GM12801 (cell line): ENCODE data around the gene ATIC.

Experiments used
- TF ChIP-seq, protein P1 (sequence below): IDR thresholded peaks from one replicate; pipeline ENCODE4 v1.5.1; 2011; ENCODE audit warnings: control low read depth; ENCODE audit not compliant: insufficient read length; ENCODE audit errors: extremely low read depth

Gene ATIC

DNA sequence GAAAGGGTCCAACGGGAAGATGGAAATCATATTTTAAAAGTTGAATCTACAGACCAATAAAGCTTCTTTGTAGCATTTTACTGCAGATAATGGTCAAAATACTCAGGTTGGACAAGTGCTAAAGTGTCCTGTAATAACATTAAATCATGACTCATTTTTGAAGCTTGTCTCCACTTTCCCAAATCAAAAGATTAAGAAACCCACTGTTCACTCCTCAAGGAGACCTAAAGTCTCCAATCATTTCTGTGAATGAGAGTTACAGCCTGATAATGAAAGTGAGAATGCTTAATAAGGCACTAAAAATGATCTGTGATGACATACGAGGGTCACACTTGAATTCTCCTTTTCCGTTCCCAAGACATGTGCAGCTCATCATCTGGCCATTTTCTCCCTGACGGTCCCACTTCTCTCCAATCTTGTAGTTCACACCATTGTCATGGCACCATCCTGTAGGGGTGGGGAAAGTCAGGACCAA, 53.4 kb downstream of the ATIC start:
- TF ChIP-seq, protein P1, sequence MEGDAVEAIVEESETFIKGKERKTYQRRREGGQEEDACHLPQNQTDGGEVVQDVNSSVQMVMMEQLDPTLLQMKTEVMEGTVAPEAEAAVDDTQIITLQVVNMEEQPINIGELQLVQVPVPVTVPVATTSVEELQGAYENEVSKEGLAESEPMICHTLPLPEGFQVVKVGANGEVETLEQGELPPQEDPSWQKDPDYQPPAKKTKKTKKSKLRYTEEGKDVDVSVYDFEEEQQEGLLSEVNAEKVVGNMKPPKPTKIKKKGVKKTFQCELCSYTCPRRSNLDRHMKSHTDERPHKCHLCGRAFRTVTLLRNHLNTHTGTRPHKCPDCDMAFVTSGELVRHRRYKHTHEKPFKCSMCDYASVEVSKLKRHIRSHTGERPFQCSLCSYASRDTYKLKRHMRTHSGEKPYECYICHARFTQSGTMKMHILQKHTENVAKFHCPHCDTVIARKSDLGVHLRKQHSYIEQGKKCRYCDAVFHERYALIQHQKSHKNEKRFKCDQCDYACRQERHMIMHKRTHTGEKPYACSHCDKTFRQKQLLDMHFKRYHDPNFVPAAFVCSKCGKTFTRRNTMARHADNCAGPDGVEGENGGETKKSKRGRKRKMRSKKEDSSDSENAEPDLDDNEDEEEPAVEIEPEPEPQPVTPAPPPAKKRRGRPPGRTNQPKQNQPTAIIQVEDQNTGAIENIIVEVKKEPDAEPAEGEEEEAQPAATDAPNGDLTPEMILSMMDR: no peak

DNA sequence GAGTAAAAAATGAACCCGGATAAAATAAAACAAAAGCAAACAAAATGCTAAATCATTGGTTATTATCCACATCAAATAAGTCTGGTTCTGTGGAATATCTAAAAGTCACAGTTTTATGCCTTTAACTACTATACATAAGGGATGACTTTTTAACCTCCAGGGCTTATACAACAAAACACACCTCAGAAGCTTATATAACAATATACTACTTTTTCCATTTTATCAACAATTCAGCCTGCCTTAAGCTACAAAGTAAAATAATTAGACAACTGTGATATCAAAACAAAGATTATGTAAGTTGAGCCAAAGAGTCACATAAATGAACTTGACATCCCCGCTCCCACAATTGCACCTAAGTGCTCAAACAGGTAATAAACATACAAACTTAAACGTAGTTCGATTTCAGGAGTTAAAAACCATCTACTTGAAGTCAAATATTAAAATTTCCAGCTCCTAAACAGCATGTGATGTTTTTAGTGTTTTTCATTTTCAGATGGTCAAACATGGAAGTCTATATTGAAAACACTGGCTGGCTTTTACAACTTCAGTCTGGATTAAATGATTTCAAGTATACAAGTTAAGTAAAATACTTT, 54.7 kb downstream of the ATIC start:
- TF ChIP-seq, protein P1: no peak

DNA sequence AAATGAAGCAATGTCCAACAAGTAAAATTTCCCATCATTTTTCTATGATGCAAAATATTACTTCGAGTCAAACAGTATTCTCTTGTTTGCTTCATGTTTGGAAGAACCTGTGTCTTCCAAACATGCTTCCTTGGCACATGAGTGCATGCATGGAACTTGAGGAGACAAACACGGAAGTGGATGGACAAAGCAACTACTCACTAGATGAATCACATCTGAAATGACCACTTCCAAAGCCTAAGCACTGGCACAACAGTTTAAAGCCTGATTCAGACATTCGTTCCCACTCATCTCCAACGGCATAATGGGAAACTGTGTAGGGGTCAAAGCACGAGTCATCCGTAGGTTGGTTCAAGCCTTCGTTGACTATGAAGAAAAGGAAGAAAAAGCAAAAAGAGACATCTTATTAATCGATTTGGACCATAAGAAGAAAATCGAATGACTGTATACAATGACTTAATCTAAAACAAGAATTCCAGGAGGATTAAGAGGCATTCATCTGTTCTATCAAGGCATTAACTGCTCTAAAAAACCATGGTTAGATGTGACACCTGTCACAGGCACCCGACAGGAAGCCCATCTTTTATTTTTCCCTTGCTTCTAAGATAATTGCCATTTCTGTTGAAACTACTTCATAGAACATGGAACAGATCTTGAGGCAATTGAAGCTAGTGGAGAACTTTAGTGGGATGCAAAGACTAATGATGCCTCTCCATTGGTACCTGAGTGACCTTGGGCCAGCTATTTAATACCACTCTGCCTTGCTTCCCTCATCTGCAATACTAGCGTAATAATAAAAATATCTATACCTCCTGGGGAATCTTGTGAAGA, 56.0 kb downstream of the ATIC start:
- TF ChIP-seq, protein P1: no peak

DNA sequence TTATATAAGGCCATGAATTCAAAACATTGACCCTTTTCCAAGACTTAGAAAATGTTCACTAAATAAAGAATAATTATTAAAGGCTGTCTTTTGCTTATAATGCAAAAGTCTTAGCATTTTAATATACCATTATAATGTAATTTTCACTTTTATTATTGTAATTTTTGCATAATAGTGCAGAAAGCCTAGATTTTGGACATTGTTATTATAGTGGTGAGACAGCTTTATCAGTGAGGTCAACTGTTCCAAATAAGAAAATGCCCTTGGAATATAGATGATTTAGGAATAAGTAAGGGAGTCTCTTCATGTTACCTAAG, 56.6 kb downstream of the ATIC start:
- TF ChIP-seq, protein P1: no peak

DNA sequence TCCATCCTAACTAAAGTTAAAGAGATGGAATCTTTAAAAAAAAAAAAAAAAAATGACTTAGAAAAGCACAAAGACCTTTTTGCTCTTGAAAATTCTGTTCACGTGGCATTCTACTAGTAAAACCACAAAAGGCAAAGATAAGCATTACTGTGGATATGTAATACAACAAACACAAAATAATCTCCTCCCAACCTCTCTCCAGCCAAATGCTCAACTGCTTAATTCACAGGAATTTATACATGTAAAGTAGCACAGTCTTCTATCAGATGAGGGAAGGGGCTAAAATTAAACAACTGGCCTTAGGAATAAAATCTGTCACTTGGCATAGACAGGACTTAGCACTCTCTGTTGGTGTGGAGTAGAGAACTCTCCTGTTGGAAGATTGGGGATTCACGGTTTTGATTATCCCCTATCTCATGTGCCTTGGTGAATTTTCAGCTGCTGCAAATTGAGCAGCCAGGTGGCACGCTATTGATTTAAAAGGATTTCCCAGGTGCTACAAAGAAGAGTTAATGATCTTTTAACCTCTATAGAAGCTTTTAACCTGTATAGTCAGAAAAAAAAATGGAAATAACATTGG, 57.4 kb downstream of the ATIC start:
- TF ChIP-seq, protein P1: no peak

DNA sequence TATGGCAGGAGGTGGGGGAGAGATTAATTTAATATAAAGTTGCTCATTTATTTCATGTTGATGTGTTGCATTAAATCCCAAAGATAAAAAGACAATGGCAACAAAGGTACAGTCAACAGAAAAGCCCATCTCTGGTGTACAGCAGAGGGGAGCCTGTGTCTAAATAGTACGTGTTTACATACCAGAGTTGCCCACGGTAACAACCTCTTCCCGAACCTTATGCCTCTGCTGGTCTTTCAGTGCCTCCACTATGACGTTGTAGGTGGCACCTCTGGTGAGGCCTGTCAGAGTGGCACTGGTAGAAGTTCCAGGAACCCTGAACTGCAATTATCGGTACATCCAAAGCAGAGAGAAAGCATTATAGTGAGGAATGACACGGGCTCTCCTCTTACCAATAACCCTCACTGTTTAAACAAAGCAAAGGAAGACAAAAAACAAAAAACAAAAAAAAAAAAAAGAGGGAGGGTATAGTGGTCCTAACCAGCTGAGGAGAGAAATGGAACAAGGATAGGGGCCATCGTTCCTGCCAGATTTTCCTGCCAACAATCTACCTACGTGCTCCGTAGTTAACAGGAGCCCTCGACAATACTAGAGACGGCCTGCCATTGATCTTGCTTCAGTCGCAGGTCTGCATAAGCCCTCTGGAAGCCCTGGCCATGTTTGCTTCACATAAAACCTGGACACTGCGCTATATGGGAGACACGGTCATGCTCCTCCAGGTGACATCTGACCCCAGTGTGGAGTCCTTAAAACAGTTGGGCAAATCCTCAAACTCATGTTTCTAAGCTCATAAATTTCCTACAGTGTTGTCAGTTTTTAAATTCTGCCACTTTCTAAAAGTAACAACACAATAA, 58.5 kb downstream of the ATIC start:
- TF ChIP-seq, protein P1: no peak
